PC-3 (cell line): Measurements from ENCODE around the gene TBC1D14. TPM values are rescaled to one million over a fixed set of nuclear protein-coding genes. Genes with fewer than 3 reads are reported as not detected.

ENCODE experiments used
- ATAC-seq: fragments of 200-7000 bp; cut with Tn5 transposase; 2 replicates; pipeline ENCODE4 v1.9.1; 2020; ENCODE audit warnings: mild to moderate bottlenecking, moderate library complexity
- BruUV-seq: library from RNA; stranded (reverse); fragments of 400-500 nt; replicated peaks from 2 replicates; lab custom pipeline; 2021; lab: Mats Ljungman, UMichigan
- CTCF ChIA-PET: fragments of 300-600 bp; sonication (Branson Sonifier 250); formaldehyde crosslinking; loops from one replicate; lab custom pipeline; 2022; ENCODE audit warnings: antibody characterized with exemption; lab: Charles Lee
- POLR2A ChIA-PET: fragments of 300-600 bp; sonication (Branson Sonifier 250); formaldehyde crosslinking; loops from one replicate; lab custom pipeline; 2022; ENCODE audit warnings: antibody characterized with exemption; ENCODE audit not compliant: unreplicated experiment; lab: Charles Lee
- DNase-seq: peaks from one replicate; pipeline ENCODE4 v3.0.0-alpha.2; 2015
- H2AFZ ChIP-seq: fragments of 300-600 bp; sonication (generic); 2 replicates; pipeline ENCODE4 v1.6.0; 2016; ENCODE audit warnings: antibody characterized with exemption, low read length
- H3F3A ChIP-seq: fragments of 300-600 bp; sonication (generic); one replicate; pipeline ENCODE4 v1.6.0; 2017; ENCODE audit warnings: antibody characterized with exemption, low read length, control low read depth, mild to moderate bottlenecking; ENCODE audit not compliant: unreplicated experiment
- H3K27ac ChIP-seq: fragments of 300-600 bp; sonication (generic); 2 replicates; pipeline ENCODE4 v1.5.1; 2016; ENCODE audit warnings: mild to moderate bottlenecking, low read length
- H3K27me3 ChIP-seq: fragments of 300-600 bp; sonication (generic); 2 replicates; pipeline ENCODE4 v1.6.1; 2016; ENCODE audit warnings: low read length, mixed read lengths
- H3K36me3 ChIP-seq: fragments of 300-600 bp; sonication (generic); 2 replicates; pipeline ENCODE4 v1.6.1; 2016; ENCODE audit warnings: low read depth, mixed run types, low read length, mixed read lengths
- H3K4me1 ChIP-seq: fragments of 300-600 bp; sonication (generic); 2 replicates; pipeline ENCODE4 v1.5.1; 2016; ENCODE audit warnings: low read length; ENCODE audit not compliant: insufficient read depth
- H3K4me2 ChIP-seq: fragments of 300-600 bp; sonication (generic); 2 replicates; pipeline ENCODE4 v1.6.0; 2016; ENCODE audit warnings: low read length
- H3K4me3 ChIP-seq: fragments of 300-600 bp; sonication (generic); 2 replicates; pipeline ENCODE4 v1.5.1; 2016; ENCODE audit warnings: mild to moderate bottlenecking, low read length, mixed read lengths
- H3K79me2 ChIP-seq: fragments of 300-600 bp; sonication (generic); 2 replicates; pipeline ENCODE4 v1.6.1; 2017; ENCODE audit warnings: low read length, mixed read lengths
- H3K9ac ChIP-seq: fragments of 300-600 bp; sonication (generic); 2 replicates; pipeline ENCODE4 v1.6.0; 2016; ENCODE audit warnings: mild to moderate bottlenecking, low read length
- H3K9me2 ChIP-seq: fragments of 300-600 bp; sonication (generic); replicated peaks from 2 replicates; pipeline ENCODE4 v1.6.1; 2016; ENCODE audit warnings: mixed run types, low read length, mixed read lengths
- H3K9me3 ChIP-seq: fragments of 300-600 bp; sonication (generic); 2 replicates; pipeline ENCODE4 v1.6.1; 2016; ENCODE audit warnings: low read length, mixed read lengths
- H4K20me1 ChIP-seq: fragments of 300-600 bp; sonication (generic); 2 replicates; pipeline ENCODE4 v1.6.1; 2016; ENCODE audit warnings: low read length, mixed read lengths
- CTCF ChIP-seq: fragments of 300-600 bp; sonication (generic); conservative IDR thresholded peaks from 2 replicates; pipeline ENCODE4 v1.5.1; 2017; ENCODE audit warnings: antibody characterized with exemption, low read depth, mild to moderate bottlenecking, low read length
- EZH2 ChIP-seq: fragments of 300-600 bp; sonication (generic); IDR thresholded peaks from one replicate; pipeline ENCODE4 v1.6.1; 2017; ENCODE audit warnings: antibody characterized with exemption, mild to moderate bottlenecking, low read length; ENCODE audit not compliant: unreplicated experiment
- EZH2phosphoT487 ChIP-seq: fragments of 300-600 bp; sonication (generic); IDR thresholded peaks from 2 replicates; pipeline ENCODE4 v1.6.1; 2018; ENCODE audit warnings: mild to moderate bottlenecking, antibody characterized with exemption, low read length, borderline replicate concordance
- intact Hi-C: fragments of 100-400 bp; cut with micrococcal nuclease; formaldehyde crosslinking; loops from 2 replicates; pipeline ENCODE4 v1.9.0; 2023
- total RNA-seq: library from RNA; depleted of rRNA; stranded (reverse); fragments of >200 nt; gene quantifications from 2 replicates; pipeline ENCODE4 v1.2.3, GENCODE V29; 2014

The TBC1D14 gene
- total RNA-seq, 1 experiment from 2014 or later, result 33.0 TPM

- DNase-seq (no peak), ATAC-seq (no peak)
- POLR2A ChIA-PET, result no interaction called here
- TF ChIP-seq EZH2phosphoT487 (no peak), EZH2 (no peak), CTCF (no peak)
- peaks cover 29% of the 10 kb centered on the region for H3K79me2 ChIP-seq
- H3F3A ChIP-seq, result no peaks in the 10 kb centered on the region
- H3K4me3 ChIP-seq, result no peak overlapping the region
- H3K9me2 ChIP-seq, result no peaks in the 10 kb centered on the region
- H3K36me3 ChIP-seq, result peaks cover 31% of the 10 kb centered on the region
- H3K27me3 ChIP-seq, result no peaks in the 10 kb centered on the region
- no peaks in the 10 kb centered on the region for H4K20me1 ChIP-seq
- no peak overlapping the region for H3K27ac ChIP-seq
- H2AFZ ChIP-seq, result no peak overlapping the region
- CTCF ChIA-PET, result no interaction called here
- H3K4me2 ChIP-seq, result no peak overlapping the region
- H3K4me1 ChIP-seq, result peaks cover 40% of the 10 kb centered on the region
- no peak overlapping the region for H3K9ac ChIP-seq
- no TSS peak for BruUV-seq
- intact Hi-C loops, result no loop called here
- H3K9me3 ChIP-seq, result no peaks in the 10 kb centered on the region
Observed at GRCh38 chr4:6996481-6996880, 86.9 kb downstream of the TBC1D14 start.

- Histone ChIP-seq H3F3A (no peaks in the 10 kb centered on the region), H4K20me1 (no peaks in the 10 kb centered on the region), H3K79me2 (peaks cover 5% of the 10 kb centered on the region; the same call in 1 of the 2 replicates), H3K27me3 (no peaks in the 10 kb centered on the region), H2AFZ (no peak overlapping the region), H3K4me3 (0 out of 2 replicates have a peak overlapping the region, but pooled peaks have one; percentile 30), H3K9me2 (no peaks in the 10 kb centered on the region), H3K4me2 (peak overlapping the region; percentile 69), H3K27ac (peak overlapping the region; percentile 92), H3K9me3 (no peaks in the 10 kb centered on the region), H3K36me3 (peaks cover 29% of the 10 kb centered on the region), H3K4me1 (peaks cover 21% of the 10 kb centered on the region), H3K9ac (peak overlapping the region; percentile 64)
- DNase-seq (peak; percentile 83), ATAC-seq (peak; percentile 96)
- ChIA-PET CTCF (no interaction called here), POLR2A (interaction anchor here (0.6 kb wide), 2 partner anchors 307 to 329 kb away, joined by 4 read pairs; no protein-coding TSS in a partner anchor)
- intact Hi-C loops, result no loop called here
- BruUV-seq, result TSS peak; percentile 59
- no peak for TF ChIP-seq CTCF
- TF ChIP-seq EZH2phosphoT487, result no peak
- TF ChIP-seq EZH2, result no peak
Observed at GRCh38 chr4:6999172-7000086, 89.8 kb downstream of the TBC1D14 start.
